Measurements from ENCODE around the gene P2RY2.

P2RY2 gene

DNA sequence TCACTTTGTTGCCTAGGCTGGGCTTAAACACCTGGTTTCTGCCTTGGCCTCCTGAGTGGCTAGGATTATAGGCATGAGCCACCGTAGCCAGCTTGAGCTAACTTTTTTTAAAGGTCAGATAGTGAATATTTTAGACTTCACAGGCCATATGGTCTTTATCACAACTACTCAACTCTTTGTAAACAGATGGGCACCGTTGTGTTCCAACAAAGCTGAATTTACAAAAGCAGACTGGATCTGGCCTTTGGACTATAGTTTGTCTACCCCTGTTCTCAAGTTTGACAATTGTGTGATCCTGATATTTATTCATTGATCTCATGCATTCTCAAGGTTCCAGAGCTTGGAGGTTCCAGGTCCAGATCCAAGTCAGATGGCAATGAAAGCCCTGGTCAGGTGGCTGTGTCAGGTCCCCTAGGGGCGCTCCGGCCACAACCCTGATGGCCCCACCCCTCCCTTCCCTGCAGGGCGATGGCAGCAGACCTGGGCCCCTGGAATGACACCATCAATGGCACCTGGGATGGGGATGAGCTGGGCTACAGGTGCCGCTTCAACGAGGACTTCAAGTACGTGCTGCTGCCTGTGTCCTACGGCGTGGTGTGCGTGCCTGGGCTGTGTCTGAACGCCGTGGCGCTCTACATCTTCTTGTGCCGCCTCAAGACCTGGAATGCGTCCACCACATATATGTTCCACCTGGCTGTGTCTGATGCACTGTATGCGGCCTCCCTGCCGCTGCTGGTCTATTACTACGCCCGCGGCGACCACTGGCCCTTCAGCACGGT lies 15.8 kb downstream of the P2RY2 start:
- H3K4me3 ChIP-seq (ENCODE audit: low read depth, low read length) = no peak overlapping the region
- no peak for DNase-seq (ENCODE audit: low read depth, low spot score)
- TF ChIP-seq, protein P1, sequence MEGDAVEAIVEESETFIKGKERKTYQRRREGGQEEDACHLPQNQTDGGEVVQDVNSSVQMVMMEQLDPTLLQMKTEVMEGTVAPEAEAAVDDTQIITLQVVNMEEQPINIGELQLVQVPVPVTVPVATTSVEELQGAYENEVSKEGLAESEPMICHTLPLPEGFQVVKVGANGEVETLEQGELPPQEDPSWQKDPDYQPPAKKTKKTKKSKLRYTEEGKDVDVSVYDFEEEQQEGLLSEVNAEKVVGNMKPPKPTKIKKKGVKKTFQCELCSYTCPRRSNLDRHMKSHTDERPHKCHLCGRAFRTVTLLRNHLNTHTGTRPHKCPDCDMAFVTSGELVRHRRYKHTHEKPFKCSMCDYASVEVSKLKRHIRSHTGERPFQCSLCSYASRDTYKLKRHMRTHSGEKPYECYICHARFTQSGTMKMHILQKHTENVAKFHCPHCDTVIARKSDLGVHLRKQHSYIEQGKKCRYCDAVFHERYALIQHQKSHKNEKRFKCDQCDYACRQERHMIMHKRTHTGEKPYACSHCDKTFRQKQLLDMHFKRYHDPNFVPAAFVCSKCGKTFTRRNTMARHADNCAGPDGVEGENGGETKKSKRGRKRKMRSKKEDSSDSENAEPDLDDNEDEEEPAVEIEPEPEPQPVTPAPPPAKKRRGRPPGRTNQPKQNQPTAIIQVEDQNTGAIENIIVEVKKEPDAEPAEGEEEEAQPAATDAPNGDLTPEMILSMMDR (IDR thresholded peaks at IDR 0.05; ENCODE audit: low read depth, low read length) = no peak
- in situ Hi-C loops (cut with HindIII; ENCODE audit: low sequenced_read_pairs) = no loop called here

DNA sequence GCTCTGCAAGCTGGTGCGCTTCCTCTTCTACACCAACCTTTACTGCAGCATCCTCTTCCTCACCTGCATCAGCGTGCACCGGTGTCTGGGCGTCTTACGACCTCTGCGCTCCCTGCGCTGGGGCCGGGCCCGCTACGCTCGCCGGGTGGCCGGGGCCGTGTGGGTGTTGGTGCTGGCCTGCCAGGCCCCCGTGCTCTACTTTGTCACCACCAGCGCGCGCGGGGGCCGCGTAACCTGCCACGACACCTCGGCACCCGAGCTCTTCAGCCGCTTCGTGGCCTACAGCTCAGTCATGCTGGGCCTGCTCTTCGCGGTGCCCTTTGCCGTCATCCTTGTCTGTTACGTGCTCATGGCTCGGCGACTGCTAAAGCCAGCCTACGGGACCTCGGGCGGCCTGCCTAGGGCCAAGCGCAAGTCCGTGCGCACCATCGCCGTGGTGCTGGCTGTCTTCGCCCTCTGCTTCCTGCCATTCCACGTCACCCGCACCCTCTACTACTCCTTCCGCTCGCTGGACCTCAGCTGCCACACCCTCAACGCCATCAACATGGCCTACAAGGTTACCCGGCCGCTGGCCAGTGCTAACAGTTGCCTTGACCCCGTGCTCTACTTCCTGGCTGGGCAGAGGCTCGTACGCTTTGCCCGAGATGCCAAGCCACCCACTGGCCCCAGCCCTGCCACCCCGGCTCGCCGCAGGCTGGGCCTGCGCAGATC lies 16.5 kb downstream of the P2RY2 start:
- no peak for DNase-seq (ENCODE audit: low read depth, low spot score)
- in situ Hi-C loops (cut with HindIII; ENCODE audit: low sequenced_read_pairs) = no loop called here
- no peak overlapping the region for H3K4me3 ChIP-seq (ENCODE audit: low read depth, low read length)
- TF ChIP-seq, protein P1 (IDR thresholded peaks at IDR 0.05; ENCODE audit: low read depth, low read length) = no peak

DNA sequence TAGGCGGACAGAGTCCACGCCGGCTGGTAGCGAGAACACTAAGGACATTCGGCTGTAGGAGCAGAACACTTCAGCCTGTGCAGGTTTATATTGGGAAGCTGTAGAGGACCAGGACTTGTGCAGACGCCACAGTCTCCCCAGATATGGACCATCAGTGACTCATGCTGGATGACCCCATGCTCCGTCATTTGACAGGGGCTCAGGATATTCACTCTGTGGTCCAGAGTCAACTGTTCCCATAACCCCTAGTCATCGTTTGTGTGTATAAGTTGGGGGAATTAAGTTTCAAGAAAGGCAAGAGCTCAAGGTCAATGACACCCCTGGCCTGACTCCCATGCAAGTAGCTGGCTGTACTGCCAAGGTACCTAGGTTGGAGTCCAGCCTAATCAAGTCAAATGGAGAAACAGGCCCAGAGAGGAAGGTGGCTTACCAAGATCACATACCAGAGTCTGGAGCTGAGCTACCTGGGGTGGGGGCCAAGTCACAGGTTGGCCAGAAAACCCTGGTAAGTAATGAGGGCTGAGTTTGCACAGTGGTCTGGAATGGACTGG lies 17.2 kb downstream of the P2RY2 start:
- no peak for DNase-seq (ENCODE audit: low read depth, low spot score)
- in situ Hi-C loops (cut with HindIII; ENCODE audit: low sequenced_read_pairs) = no loop called here
- no peak overlapping the region for H3K4me3 ChIP-seq (ENCODE audit: low read depth, low read length)
- TF ChIP-seq, protein P1 (IDR thresholded peaks at IDR 0.05; ENCODE audit: low read depth, low read length) = no peak

DNA sequence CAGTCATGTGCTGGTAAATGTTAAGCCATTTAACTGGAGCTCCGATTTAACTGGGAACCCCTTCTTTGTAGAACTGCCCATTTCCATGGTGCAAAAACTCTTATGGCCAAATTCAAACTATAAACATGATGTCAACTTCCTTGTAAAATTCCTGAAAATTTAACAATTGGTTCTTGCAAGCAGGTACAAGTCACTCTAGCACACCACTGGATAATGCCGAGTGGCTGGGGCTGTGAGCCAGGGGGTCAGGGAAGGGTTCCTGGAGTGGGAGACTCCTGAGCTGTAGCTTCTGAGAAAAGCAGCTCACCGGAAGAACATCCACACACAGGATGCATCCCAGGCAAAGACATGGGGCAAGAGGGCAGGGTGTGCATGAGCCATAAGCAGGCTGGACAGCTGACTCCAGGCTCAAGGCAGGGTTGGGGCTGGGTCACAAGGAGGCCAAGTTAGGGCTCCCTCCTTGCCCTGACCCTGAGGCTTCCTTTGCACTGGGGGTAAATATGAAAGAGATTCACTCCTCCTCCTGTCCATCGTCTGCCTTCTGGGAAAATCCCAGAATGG lies 18.2 kb downstream of the P2RY2 start:
- TF ChIP-seq, protein P1 (IDR thresholded peaks at IDR 0.05; ENCODE audit: low read depth, low read length) = no peak
- H3K4me3 ChIP-seq (ENCODE audit: low read depth, low read length) = no peak overlapping the region
- DNase-seq (ENCODE audit: low read depth, low spot score) = no peak
- in situ Hi-C loops (cut with HindIII; ENCODE audit: low sequenced_read_pairs) = no loop called here

DNA sequence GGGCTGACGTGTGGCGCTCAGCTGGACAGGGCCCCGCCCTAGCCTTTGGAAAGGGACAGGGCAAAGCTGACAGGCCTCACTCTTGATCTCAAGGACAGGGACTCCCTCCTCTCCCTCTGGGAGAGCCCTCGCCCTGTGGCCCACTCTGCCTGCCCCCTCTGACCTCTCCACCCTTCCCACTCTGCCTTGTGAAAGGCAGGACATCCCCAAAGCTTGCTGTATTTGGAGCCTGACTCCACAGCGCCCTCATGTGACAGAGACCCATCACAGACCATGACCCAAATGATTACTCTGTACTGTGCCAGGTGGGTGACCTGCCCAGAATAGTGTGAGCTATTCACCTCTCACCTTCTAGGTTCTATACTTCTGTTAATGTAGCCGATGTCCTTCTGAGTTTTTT lies 18.8 kb downstream of the P2RY2 start:
- DNase-seq (ENCODE audit: low read depth, low spot score) = no peak

More for the DNA sequence above, 18.8 kb downstream of the P2RY2 start:
- TF ChIP-seq, protein P1 (IDR thresholded peaks at IDR 0.05; ENCODE audit: low read depth, low read length) = peak; percentile 64
- in situ Hi-C loops (cut with HindIII; ENCODE audit: low sequenced_read_pairs) = no loop called here
- no peak overlapping the region for H3K4me3 ChIP-seq (ENCODE audit: low read depth, low read length)
